ENCODE data around the gene COA8.
A peak's percentile ranks its signal among the peaks of the same experiment; 100 is the strongest.
"Not testable (repeated sequence)": the region's sequence is repeated elsewhere in the genome, so short reads cannot be mapped to it uniquely, and the experiment has no call there.

COA8 gene

GRCh38 chr14:103562429-103563225 lies at the start of gene COA8, which contains the start of gene BAG5:
TSS of gene COA8 (plus strand) at chr14:103562960. CDS start at chr14:103563002, 42 bp downstream.
TSS of gene BAG5 (minus strand) at chr14:103562657. CDS start at chr14:103561164, 1,493 bp downstream.
- peak; percentile 85 for DNase-seq

DNA sequence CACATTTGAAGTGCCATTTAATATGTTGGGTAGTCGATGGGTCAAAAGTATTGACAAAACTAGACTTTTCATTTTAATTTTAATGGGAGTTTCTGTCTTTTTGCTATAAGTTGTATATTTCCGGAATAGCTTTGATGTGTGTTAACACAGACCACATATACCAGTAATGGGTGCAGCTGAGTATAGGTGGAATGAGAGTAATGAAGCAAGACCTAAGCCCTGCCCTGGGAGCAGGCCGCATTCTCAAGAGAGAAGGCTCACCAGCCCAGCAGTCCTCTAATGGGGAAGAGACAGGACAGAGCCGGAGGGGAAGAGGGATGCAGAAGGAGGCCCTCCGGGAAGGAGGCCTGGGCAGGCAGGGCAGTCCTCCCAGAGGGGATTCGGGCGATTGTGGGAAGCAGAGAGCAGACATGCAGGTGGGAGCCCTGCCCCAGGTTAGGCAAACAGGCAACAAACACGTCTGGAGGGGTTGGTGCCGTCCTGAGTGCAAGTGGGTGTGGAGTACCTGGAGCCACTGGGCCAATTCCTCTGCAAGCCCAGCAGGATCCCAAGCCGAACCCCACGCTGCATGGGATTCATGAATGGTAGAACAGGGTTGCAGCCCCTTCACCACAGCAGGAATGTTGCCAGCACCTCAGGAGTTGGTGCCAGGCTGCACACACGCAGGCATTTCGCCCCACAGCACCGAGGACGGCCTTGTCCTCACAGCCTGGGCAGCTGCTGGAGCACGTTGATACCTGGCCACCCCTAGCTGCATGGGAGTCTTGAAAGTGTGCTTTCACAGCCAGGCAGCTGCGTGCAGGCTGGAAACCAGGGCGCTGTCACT lies 48.0 kb upstream of the COA8 start:
- no peak for DNase-seq

- no peak for DNase-seq
These were observed 46.2 kb upstream of the COA8 start for GRCh38 chr14:103516426-103517173.

DNA sequence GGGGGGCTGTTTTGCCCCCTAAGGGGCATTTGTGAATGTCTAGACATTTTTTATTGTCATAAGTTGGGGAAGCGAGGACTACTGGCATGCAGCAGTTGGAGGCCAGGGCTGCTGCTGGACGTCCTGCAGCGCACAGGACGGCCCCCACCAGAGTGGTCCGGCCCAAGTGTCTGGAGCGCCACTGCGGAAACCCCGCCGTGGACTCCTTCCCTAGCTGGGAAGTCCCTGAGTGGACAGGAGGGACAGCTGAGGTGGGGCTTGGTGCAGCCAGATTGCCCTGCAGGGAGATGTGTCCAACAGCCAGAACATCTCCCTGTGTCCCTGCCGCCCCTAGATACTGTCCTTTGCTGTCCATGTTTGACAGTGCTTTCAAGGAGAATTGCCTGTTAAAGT lies 45.6 kb upstream of the COA8 start:
- no peak for DNase-seq

GRCh38 chr14:103517721-103518421 lies 44.9 kb upstream of the COA8 start:
- no peak for DNase-seq

DNA sequence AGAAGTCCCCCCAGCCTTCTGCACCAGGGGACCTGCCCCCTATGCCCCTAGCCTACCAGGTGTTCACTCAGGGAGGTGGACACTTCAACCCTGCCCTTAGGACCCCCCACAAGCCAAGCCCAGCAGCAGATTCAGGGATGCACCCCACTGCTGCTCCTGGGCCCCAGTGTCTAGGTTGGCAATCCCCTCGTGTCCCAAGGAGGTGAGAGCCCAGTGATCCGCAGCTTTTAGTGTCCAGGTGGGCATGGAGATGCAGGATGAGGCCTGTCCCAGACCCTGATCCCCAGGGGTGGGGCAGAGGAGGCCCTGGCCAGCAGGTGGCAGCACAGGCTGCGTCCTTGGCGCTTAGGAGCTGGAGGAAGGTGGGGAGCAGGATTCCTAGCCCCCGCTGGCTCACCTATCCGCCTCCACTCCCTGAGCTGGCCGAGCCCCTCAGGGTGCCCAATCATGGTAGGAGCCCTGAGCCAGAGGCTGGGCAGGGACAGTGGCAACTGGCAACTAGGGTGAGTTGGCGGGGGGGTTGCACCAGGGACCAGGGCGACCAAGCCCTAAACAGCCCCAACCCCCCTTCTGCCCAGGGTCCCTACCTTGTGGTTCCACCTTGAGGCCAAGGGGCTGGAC lies 44.2 kb upstream of the COA8 start:
- DNase-seq: peak; percentile 67

- DNase-seq: no peak
These were observed 43.5 kb upstream of the COA8 start for GRCh38 chr14:103519043-103519836.

- no peak for DNase-seq
These were observed 42.9 kb upstream of the COA8 start for GRCh38 chr14:103519837-103520212.

DNA sequence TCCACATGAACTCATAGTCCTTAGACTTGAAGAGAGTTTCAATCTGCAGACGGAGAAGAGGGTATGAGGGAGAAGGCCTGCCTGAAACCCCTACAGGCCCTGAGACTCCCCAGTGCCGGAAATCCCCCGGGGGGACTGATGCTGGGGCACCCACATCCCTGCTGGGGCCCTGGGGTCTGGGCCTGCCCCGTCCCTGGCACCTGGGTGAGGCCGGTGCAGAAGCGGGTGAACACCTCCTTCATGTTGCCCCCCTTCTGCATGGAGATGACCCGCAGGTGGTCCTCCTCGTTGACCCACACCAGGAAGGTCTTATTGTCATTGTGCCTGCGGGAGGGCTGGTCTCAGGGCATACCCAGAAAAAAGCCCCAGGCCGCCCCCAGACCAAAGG lies 42.5 kb upstream of the COA8 start:
- DNase-seq: no peak

DNA sequence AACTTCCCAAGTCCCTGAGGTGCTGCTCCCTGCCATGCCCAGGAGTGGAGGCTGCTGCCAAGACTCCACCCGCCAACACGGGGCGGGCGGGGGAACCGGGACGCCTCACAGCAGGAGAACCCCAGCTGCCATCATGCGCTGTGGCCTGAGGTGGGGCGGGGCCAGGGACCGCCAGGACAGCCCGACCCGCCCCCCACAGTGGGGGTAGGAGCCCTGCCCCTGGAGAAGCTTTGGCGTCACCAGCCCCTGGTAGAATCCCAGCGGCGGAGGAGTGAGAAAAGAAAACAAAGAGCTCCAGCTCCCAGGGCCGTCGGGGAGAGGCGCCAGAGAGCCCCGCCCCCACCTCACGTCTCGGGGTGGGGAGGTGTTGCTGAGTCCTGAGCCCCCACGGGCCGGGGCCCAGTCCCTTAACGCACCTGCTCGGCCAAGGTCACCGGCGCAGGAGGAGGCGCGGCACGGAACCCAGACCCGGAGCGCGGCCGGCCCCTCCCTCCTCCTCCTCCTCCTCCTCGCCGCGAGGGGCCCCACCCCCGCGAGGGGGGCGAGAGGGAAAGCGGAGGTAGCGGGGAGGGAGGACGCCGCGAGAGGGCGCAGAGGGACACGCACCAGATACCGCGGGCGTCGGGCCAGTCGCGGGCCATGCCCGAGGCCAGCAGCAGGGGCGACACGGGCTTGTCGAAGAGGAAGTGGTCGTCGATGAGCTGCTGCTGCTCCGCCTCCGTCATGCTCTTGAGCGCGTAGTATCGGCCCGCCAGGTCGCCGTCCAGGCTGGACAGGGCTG lies 41.9 kb upstream of the COA8 start:
- peak; percentile 69 for DNase-seq

DNA sequence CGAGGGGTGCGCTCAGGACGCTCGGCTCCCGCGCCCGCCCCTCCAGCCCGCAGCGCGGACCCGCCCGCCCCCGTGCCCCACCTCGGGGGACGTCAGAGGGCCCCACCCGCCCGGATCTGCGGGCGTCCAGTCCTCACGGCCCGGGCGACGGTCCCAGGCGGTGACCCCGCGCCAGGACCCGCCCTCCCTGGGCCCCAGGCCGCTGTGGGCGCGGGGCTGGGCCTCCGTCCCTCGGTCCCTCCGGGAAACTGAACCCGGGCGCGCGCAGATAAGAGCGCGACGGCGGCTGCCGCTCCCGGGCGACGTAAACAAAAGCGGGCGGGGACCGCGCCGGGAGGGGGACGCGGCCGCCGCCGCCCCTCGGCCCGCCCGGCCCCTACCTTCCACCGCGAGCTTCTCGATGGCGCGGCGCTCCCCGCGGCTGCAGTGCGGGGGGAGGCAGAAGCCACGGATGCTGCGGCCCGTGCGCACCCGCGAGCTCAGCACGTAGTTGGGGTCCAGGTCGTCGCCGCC lies 41.3 kb upstream of the COA8 start:
- DNase-seq: no peak

GRCh38 chr14:103521951-103522563 lies 40.7 kb upstream of the COA8 start:
- DNase-seq: no peak

DNA sequence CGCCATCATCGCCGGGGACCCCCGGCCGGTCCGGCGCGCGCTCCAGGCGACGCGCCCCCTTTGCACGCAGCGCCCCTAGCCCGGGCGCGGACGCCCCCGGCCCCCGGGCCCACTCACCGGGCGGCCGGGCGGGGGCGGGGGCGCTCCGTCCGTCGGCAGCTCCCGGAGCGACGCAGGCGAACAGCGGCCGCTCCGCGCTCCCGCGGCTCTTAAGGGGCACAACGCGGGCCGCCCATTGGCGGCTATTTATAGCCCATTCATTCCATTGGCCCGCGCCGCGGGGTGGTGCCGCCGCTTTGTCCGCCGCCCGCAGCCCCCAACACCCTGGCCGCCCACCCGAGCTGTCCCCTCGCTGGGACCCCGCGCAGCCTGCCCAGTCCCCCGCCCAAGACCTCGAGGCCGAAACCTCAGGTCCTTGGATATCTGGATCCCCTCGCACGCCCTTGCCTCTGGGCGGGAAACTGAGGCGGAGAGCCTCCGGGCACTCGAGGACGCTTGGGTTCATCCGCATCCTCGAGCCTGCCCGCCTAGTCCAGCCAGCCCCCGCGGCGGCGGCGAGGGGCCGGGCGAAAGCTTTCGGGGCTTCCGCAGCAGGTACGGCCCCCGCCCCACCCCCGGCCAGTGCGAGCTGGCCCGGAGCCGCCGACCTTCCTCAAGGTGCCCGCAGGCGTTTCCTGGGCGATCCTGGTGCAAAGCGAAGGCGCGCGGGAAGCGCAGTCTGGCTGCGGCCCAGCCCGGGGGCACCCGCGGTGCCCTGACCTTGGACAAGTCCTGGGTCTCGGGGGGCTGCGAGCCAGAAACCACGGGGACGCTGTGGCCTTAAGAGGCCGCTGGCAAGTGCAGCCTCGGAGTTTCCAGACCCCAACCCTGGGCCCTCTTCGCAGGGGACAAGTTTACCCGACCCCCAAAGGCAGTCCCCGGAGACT lies 39.8 kb upstream of the COA8 start, which contains the start of gene CKB:
Gene CKB (minus strand): TSS at position 182 of the 926 bp plus-strand sequence. CDS start 337 bp downstream, outside the sequence.
- no peak for DNase-seq

DNA sequence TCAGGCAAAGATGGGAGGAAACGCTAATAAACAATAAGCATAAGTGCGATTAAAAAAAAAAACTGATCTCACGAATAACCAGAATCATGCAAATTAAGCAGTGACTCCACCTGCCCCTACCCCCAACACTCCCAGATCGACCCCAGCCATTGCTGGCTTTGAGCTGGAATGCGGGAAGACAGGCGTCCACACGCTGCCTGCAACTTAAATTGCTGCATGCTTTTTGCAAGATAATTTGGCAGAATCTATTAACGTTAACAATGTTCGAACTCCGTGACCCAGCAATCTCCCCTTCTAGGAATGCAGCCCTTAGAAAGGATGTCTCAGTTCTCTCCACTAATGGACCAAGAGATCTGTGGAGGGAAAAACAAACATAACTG lies 39.2 kb upstream of the COA8 start:
- no peak for DNase-seq

DNA sequence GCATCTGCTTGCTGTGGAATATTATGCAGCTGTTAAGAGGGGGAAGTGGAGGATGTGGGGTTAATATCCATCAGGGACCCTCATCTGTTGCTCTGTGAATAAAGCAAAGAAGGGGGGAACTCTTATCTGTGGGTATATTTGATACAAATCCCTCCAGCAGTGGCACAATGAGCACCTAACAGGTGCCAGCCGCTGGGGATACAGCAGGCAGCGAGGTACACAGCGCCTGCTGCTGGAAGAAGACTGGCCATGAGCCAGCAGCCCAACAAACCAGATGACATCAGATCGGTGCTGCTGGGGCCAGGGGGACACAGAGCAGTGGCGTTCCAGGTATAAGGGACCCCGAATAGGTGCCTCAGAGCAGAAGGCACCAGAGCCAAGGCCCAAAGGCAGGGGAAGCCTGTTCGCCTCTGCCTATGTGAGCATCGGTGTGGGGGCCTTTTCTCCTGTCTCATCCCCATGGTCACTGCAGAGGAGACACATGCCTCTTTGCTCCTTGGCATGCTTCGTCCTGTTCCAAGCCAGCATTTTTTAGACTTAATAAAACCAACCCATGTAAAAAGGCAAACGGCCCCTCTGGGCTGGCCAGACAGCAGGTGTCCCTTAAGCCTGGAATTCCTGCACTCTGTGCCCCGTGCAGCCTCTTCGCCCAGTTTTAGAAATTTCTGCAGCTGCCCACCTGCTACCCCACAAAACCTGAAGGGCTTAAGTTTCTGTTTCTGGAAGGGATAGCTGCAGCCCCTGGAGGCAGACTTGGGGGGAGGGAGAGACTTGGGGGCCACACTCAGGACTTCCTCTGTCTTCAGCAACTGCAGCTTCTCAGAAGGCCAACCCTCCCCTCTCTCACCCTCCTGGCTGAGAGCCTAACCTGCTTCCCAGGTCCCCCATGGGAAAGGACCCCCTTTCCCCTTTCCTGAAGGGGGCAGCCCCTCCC lies 38.5 kb upstream of the COA8 start:
- no peak for DNase-seq

GRCh38 chr14:103525430-103526246 lies 37.1 kb upstream of the COA8 start:
- not testable (repeated sequence) for DNase-seq
